Adrenal gland (tissue), 12 donors: ENCODE data around the gene MAML3. TPM values are rescaled to one million over a fixed set of nuclear protein-coding genes. Genes with fewer than 3 reads are reported as not detected.

ENCODE experiments used
- DNase-seq, 7 donors: peaks; one replicate each; pipeline ENCODE4 v3.0.0-alpha.2; 2019 to 2020
- H3K27ac ChIP-seq, 5 donors: fragments of 200-600 bp; sonication (generic) in 4 of 5; 1 replicate in 3 of 5; 2 replicates in 2 of 5; pipeline versions ENCODE4 v1.5.1 to v1.8.0; 2016 to 2020; ENCODE audit warnings: mild to moderate bottlenecking in 1 of 5
- H3K27me3 ChIP-seq: fragments of 200-600 bp; 2 replicates; pipeline ENCODE4 v1.8.0; 2021
- H3K36me3 ChIP-seq, 2 donors: fragments of 200-600 bp; replicated peaks in 1 of 2; 1 replicate in 1 of 2; 2 replicates in 1 of 2; pipeline versions ENCODE4 v1.5.1 to v1.8.0; 2018 to 2022
- H3K4me1 ChIP-seq, 2 donors: fragments of 200-600 bp; replicated peaks in 1 of 2; 1 replicate in 1 of 2; 2 replicates in 1 of 2; pipeline versions ENCODE4 v1.5.1 to v1.8.0; 2018 to 2021
- H3K4me3 ChIP-seq, 4 donors: fragments of 200-600 bp; sonication (generic) in 3 of 4; one replicate each; pipeline ENCODE4 v1.5.1; 2016 to 2018
- H3K9me3 ChIP-seq, 3 donors: fragments of 200-600 bp; sonication (generic) in 1 of 3; replicated peaks in 1 of 3; 1 replicate in 2 of 3; 2 replicates in 1 of 3; pipeline versions ENCODE4 v1.5.1 to v1.8.0; 2016 to 2021
- POLR2A ChIP-seq, 2 donors: fragments of 450-650 bp; IDR thresholded peaks; one replicate each; pipeline ENCODE4 v1.6.1; 2017; ENCODE audit warnings: antibody characterized with exemption in 2 of 2, mild to moderate bottlenecking in 2 of 2, moderate library complexity in 1 of 2
- WGBS, 4 donors: extraction: QIAGEN DNeasy Blood & Tissue Kit in 2 of 4; methylation state at CpG; one replicate each; pipeline versions ENCODE4 v1.1.5 to v1.1.7; 2013 to 2017; 5-methylcytosine and 5-hydroxymethylcytosine counted together
- intact Hi-C, 2 donors: fragments of 100-400 bp; cut with DNase I; formaldehyde crosslinking; loops; one replicate each; pipeline versions ENCODE4 v1.14.1 to v1.15.0; 2022 to 2023
- polyA plus RNA-seq, 3 donors: library from polyadenylated mRNA; stranded (reverse); fragments of 200-250 nt in 2 of 3; fragments of 350-450 nt in 1 of 3; fragmentation: Illumina TruSeq in 1 of 3; extraction: RNeasy Lipid Tissue Mini Kit (QIAGEN cat#74804) in 1 of 3; gene quantifications; one replicate each; pipeline ENCODE4 v1.2.3, GENCODE V29; 2013 to 2014
- total RNA-seq, 9 donors: library from RNA; depleted of rRNA in 4 of 9; stranded (reverse); fragments of >200 nt in 4 of 9; fragments of 120-200 nt in 1 of 9; fragmentation: NEBNext Ultra II Directional in 1 of 9; extraction: Animal tissue kit (Norgen Biotek cat#: 25700) in 1 of 9; gene quantifications; one replicate each; pipeline versions ENCODE4 v1.1.0 to v1.2.4, GENCODE V29; 2013 to 2023
- TF ChIP-seq, protein P1 (sequence below), 6 experiments: fragments of 450-650 bp in 4 of 6; fragments of 200-600 bp in 2 of 6; sonication (generic) in 1 of 6; IDR thresholded peaks; 1 replicate in 5 of 6; 2 replicates in 1 of 6; pipeline versions ENCODE4 v1.5.1 to v1.8.0; 2016 to 2021; ENCODE audit warnings: antibody characterized with exemption in 6 of 6, mild to moderate bottlenecking in 2 of 6, moderate library complexity in 1 of 6
- donor health status: healthy with polysubstance abuse.
- donor health status: Bipolar disorder and iron deficiency.
- donor health status: DM: yes; HTN: yes; CAD: no.
- donor health status: DM: no; HTN: no; CAD: no.
- donor health status: DM: no; HTN: no; CAD: no.
- donor health status: DM: yes; HTN: yes; CAD: no.

Gene MAML3
- total and polyA plus RNA-seq, 12 donors = 2.0 to 15.9 (median 8.4) TPM

- DNase-seq = no peak
- Histone ChIP-seq H3K9me3 (no peaks in the 10 kb centered on the region), H3K27ac (no peak overlapping the region), H3K4me3 (no peak overlapping the region), H3K4me1 (peaks cover 0 to 15% of the 10 kb centered on the region in 2 donors), H3K36me3 (no peaks in the 10 kb centered on the region), H3K27me3 (no peaks in the 10 kb centered on the region)
- no peak for TF ChIP-seq POLR2A (IDR thresholded peaks at IDR 0.05)
- TF ChIP-seq, protein P1, sequence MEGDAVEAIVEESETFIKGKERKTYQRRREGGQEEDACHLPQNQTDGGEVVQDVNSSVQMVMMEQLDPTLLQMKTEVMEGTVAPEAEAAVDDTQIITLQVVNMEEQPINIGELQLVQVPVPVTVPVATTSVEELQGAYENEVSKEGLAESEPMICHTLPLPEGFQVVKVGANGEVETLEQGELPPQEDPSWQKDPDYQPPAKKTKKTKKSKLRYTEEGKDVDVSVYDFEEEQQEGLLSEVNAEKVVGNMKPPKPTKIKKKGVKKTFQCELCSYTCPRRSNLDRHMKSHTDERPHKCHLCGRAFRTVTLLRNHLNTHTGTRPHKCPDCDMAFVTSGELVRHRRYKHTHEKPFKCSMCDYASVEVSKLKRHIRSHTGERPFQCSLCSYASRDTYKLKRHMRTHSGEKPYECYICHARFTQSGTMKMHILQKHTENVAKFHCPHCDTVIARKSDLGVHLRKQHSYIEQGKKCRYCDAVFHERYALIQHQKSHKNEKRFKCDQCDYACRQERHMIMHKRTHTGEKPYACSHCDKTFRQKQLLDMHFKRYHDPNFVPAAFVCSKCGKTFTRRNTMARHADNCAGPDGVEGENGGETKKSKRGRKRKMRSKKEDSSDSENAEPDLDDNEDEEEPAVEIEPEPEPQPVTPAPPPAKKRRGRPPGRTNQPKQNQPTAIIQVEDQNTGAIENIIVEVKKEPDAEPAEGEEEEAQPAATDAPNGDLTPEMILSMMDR (IDR thresholded peaks at IDR 0.05) = no peak
- 61 to 79% (median 67%) methylated on average over 3 of the region's 3 CpGs for WGBS, 4 donors
- intact Hi-C loops = no loop called here
These were observed 359.6 kb downstream of the MAML3 start for GRCh38 chr4:139794158-139794954.

DNA sequence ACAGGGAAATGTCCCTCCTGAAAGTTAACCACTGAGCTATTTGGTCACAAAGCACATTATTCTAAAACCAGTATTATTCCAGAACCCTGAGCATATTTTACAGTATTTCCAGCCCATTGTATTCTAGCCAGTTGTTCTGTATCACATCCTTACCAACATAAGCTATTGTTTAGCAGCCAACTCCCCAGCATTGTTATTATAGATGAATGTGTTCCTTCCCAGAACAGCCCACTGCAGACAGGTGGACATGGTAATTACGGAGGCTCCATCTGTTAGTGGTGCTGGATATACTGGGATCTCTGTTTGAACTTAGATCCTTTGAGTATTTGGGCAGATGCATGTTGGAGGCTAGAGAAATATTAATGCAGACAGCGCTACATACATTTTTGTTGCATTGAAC lies 362.3 kb downstream of the MAML3 start:
- DNase-seq = no peak
- Histone ChIP-seq H3K27me3 (no peaks in the 10 kb centered on the region), H3K4me1 (peaks cover 0 to 5% of the 10 kb centered on the region in 2 donors), H3K36me3 (no peaks in the 10 kb centered on the region), H3K27ac (no peak overlapping the region), H3K4me3 (no peak overlapping the region), H3K9me3 (no peaks in the 10 kb centered on the region)
- WGBS, 4 donors = 87 to 93% (median 92%) methylated on average over 2 of the region's 2 CpGs
- intact Hi-C loops = no loop called here
- no peak for TF ChIP-seq POLR2A (IDR thresholded peaks at IDR 0.05)
- TF ChIP-seq, protein P1 (IDR thresholded peaks at IDR 0.05) = no peak

DNA sequence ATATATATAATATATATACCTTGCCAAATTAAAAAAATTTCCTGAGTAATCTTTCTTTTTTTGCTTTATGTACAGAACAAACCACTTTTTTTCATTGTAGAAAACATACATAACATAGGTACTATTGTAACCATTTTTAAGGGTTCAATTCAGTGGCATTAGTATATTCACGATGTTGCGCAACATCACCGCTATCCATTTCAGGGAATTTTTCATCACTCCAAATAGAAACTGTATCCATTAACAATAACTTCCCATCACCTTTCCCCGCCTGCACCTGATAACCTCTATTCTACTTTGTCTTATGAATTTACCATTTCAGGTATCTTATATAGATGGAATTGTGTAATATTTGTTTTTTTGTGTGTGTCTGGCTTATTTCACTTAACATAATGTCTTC lies 363.7 kb downstream of the MAML3 start:
- Histone ChIP-seq H3K27ac (no peak overlapping the region), H3K4me1 (peaks cover 0 to 5% of the 10 kb centered on the region in 2 donors), H3K9me3 (no peaks in the 10 kb centered on the region), H3K36me3 (no peaks in the 10 kb centered on the region), H3K27me3 (no peaks in the 10 kb centered on the region), H3K4me3 (no peak overlapping the region)
- DNase-seq = no peak
- 96 to 99% (median 98%) methylated on average over 4 of the region's 4 CpGs for WGBS, 4 donors
- TF ChIP-seq POLR2A (IDR thresholded peaks at IDR 0.05) = no peak
- TF ChIP-seq, protein P1 (IDR thresholded peaks at IDR 0.05) = no peak
- intact Hi-C loops = no loop called here

GRCh38 chr4:139789096-139789654 lies 364.8 kb downstream of the MAML3 start:
- no peak for DNase-seq
- no peak for TF ChIP-seq POLR2A (IDR thresholded peaks at IDR 0.05)
- TF ChIP-seq, protein P1 (IDR thresholded peaks at IDR 0.05) = no peak
- Histone ChIP-seq H3K4me3 (no peak overlapping the region), H3K27ac (no peak overlapping the region), H3K9me3 (no peaks in the 10 kb centered on the region), H3K4me1 (no peaks in the 10 kb centered on the region), H3K36me3 (no peaks in the 10 kb centered on the region), H3K27me3 (no peaks in the 10 kb centered on the region)
- intact Hi-C loops = no loop called here
- WGBS, 4 donors = 89 to 96% (median 92%) methylated on average over 6 of the region's 6 CpGs
